Common myeloid progenitor, CD34-positive (primary cell): ENCODE results near the gene NR2F2.
"Not testable (repeated sequence)": the region's sequence is repeated elsewhere in the genome, so short reads cannot be mapped to it uniquely, and the experiment has no call there.

Experiments
- CTCF ChIA-PET: fragments of 350-600 bp; sonication (Branson Sonifier 250); formaldehyde crosslinking; loops from one replicate; lab custom pipeline; 2021; ENCODE audit warnings: antibody characterized with exemption; lab: Charles Lee
- POLR2A ChIA-PET: fragments of 350-600 bp; sonication (Branson Sonifier 250); formaldehyde crosslinking; loops from one replicate; lab custom pipeline; 2021; ENCODE audit warnings: antibody characterized with exemption; lab: Charles Lee
- DNase-seq, 3 donors: peaks; one replicate each; pipeline versions ENCODE4 v3.0.0 to v3.0.0-alpha.2; 2013
- H3K27ac ChIP-seq, 2 experiments: 1 replicate in 1 of 2; 2 replicates in 1 of 2; pipeline ENCODE4 v1.7.0; 2013; ENCODE audit warnings: inconsistent platforms in 2 of 2, low read length in 2 of 2, mild to moderate bottlenecking in 2 of 2, low read depth in 1 of 2, moderate library complexity in 1 of 2; ENCODE audit not compliant: severe bottlenecking in 2 of 2, insufficient read depth in 1 of 2, poor library complexity in 1 of 2
- H3K27me3 ChIP-seq, 5 experiments: replicated peaks in 2 of 5; 1 replicate in 3 of 5; 2 replicates in 2 of 5; pipeline versions ENCODE4 v1.6.1 to v1.7.0; 2013; ENCODE audit warnings: low read length in 4 of 5, mild to moderate bottlenecking in 2 of 5, moderate library complexity in 2 of 5, inconsistent platforms in 1 of 5; ENCODE audit not compliant: insufficient read depth in 5 of 5, control insufficient read depth in 4 of 5
- H3K36me3 ChIP-seq, 4 experiments: 1 replicate in 2 of 4; 2 replicates in 2 of 4; pipeline versions ENCODE4 v1.6.1 to v1.7.0; 2013; ENCODE audit warnings: low read length in 3 of 4, control low read depth in 1 of 4, mild to moderate bottlenecking in 1 of 4; ENCODE audit not compliant: control insufficient read depth in 4 of 4, insufficient read depth in 4 of 4
- H3K4me1 ChIP-seq, 4 experiments: 1 replicate in 3 of 4; 2 replicates in 1 of 4; pipeline versions ENCODE4 v1.6.1 to v1.7.1; 2013; ENCODE audit warnings: low read length in 3 of 4, mild to moderate bottlenecking in 3 of 4, control low read depth in 1 of 4, inconsistent platforms in 1 of 4, moderate library complexity in 1 of 4; ENCODE audit not compliant: control insufficient read depth in 4 of 4, insufficient read depth in 4 of 4; ENCODE audit errors: control extremely low read depth in 1 of 4
- H3K4me3 ChIP-seq, 7 experiments: 1 replicate in 4 of 7; 2 replicates in 3 of 7; pipeline versions ENCODE4 v1.5.1 to v1.7.0; 2013; ENCODE audit warnings: mild to moderate bottlenecking in 7 of 7, low read length in 6 of 7, moderate library complexity in 6 of 7, inconsistent platforms in 2 of 7, low read depth in 2 of 7, control low read depth in 1 of 7; ENCODE audit not compliant: insufficient read depth in 4 of 7, control insufficient read depth in 1 of 7; ENCODE audit errors: extremely low read depth in 1 of 7
- H3K9me3 ChIP-seq, 5 experiments: 1 replicate in 4 of 5; 2 replicates in 1 of 5; pipeline versions ENCODE4 v1.6.1 to v1.7.1; 2013; ENCODE audit warnings: low read length in 4 of 5, mild to moderate bottlenecking in 2 of 5, inconsistent platforms in 1 of 5, low read depth in 1 of 5, moderate library complexity in 1 of 5; ENCODE audit not compliant: control insufficient read depth in 4 of 5, insufficient read depth in 2 of 5; ENCODE audit errors: control extremely low read depth in 1 of 5
- WGBS: methylation state at CpG from one replicate; pipeline ENCODE4 v1.1.5; 2013; ENCODE audit not compliant: insufficient coverage; 5-methylcytosine and 5-hydroxymethylcytosine counted together

The NR2F2 gene

GRCh38 chr15:96374499-96374898, 44.0 kb downstream of the NR2F2 start:
- Histone ChIP-seq H3K27me3 (peaks cover 6 to 52% (median 12%) of the 10 kb centered on the region in 5 experiments), H3K9me3 (no peaks in the 10 kb centered on the region), H3K4me3 (no peak overlapping the region), H3K4me1 (no peaks in the 10 kb centered on the region), H3K36me3 (no peaks in the 10 kb centered on the region), H3K27ac (no peak overlapping the region)
- 100% methylated on average over 1 of the region's 5 CpGs for WGBS
- CTCF ChIA-PET = no interaction called here
- POLR2A ChIA-PET = no interaction called here
- DNase-seq = no peak

DNA sequence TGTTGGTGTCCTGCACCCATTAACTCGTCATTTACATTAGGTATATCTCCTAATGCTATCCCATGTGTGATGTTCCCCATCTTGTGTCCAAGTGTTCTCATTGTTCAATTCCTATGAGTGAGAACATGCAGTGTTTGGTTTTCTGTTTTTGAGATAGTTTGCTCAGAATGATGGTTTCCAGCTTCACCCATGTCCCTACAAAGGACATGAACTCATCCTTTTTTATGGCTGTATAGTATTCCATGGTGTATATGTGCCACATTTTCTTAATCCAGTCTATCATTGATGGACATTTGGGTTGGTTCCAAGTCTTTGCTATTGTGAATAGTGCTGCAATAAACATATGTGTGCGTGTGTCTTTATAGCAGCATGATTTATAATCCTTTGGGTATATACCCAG, 49.1 kb downstream of the NR2F2 start:
- H3K9me3 ChIP-seq, DNase-seq, CTCF ChIA-PET, H3K4me1 ChIP-seq, H3K36me3 ChIP-seq, POLR2A ChIA-PET, H3K27ac ChIP-seq, H3K4me3 ChIP-seq: not testable (repeated sequence)
- WGBS = 86% methylated on average over 1 of the region's 2 CpGs
- H3K27me3 ChIP-seq = peaks cover 0 to 11% (median 0%) of the 10 kb centered on the region in 5 experiments

DNA sequence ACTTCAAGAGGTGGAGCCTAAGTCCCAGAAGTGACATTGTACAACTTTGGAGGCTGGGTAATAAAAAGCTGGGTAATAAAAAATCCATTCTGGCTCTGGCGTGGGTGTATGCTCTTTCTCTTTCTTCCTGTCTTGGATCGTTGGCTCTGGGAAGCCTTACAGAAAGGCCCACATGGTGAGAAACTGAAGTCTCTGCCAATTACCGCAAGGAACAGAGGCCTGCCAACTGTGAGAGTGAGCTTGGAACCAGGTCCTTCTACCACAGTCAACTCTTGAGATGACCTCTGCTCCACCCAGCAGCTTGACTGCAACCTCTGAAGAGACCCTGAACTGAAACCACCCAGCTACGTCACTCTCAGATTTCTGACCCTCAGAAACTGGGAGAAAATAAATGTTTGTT, 51.0 kb downstream of the NR2F2 start:
- no peak for DNase-seq
- POLR2A ChIA-PET = no interaction called here
- Histone ChIP-seq H3K27ac (no peak overlapping the region), H3K9me3 (peaks cover 0 to 4% (median 0%) of the 10 kb centered on the region in 5 experiments), H3K4me3 (no peak overlapping the region), H3K27me3 (peaks cover 0 to 2% (median 0%) of the 10 kb centered on the region in 5 experiments), H3K4me1 (no peaks in the 10 kb centered on the region), H3K36me3 (no peaks in the 10 kb centered on the region)
- CTCF ChIA-PET = no interaction called here
- 77% methylated on average over 3 of the region's 4 CpGs for WGBS

- no peak for DNase-seq
- ChIA-PET CTCF (interaction anchor here (0.6 kb wide), 1 partner anchor 23 kb away, joined by 3 read pairs; no protein-coding TSS in a partner anchor), POLR2A (no interaction called here)
- no CpG with 5 or more reads among the region's 1 CpG for WGBS
- peaks cover 0 to 5% (median 3%) of the 10 kb centered on the region in 5 experiments for H3K27me3 ChIP-seq
- no peak overlapping the region for H3K4me3 ChIP-seq
- no peak overlapping the region for H3K27ac ChIP-seq
- H3K36me3 ChIP-seq = no peaks in the 10 kb centered on the region
- peaks cover 0 to 4% (median 0%) of the 10 kb centered on the region in 5 experiments for H3K9me3 ChIP-seq
- no peaks in the 10 kb centered on the region for H3K4me1 ChIP-seq
Observed at GRCh38 chr15:96385195-96385594, 54.7 kb downstream of the NR2F2 start.

DNA sequence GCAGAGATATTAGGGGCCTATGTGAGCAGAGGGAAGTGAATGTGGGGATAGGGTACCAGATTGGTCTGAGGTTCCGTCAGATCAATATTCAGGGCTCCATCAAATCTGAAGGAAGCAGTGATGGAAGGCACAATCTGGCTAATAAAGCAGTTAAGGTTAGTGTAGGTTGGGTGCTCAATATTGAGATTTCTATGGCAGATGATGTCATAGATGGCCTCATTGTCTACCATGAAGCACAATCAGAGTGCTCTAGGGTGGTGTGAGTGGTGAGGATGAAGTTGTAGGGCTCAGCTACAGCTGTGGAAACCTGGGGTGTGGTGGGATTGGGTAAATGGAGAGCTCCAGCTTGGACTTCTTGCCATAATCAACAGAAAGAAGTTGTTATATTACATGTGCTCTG, 58.2 kb downstream of the NR2F2 start:
- H3K4me1 ChIP-seq = no peaks in the 10 kb centered on the region
- ChIA-PET POLR2A (no interaction called here), CTCF (no interaction called here)
- no peaks in the 10 kb centered on the region for H3K36me3 ChIP-seq
- no peak overlapping the region for H3K27ac ChIP-seq
- peaks cover 0 to 4% (median 0%) of the 10 kb centered on the region in 5 experiments for H3K9me3 ChIP-seq
- no peak for DNase-seq
- H3K4me3 ChIP-seq = no peak overlapping the region
- 43% methylated on average over 1 of the region's 1 CpG for WGBS
- H3K27me3 ChIP-seq = peaks cover 0 to 26% (median 9%) of the 10 kb centered on the region in 5 experiments
